Testis (tissue), 3 donors: ENCODE data around the gene ADGRG3. TPM values are rescaled to one million over a fixed set of nuclear protein-coding genes. Genes with fewer than 3 reads are reported as not detected.
"Not testable (repeated sequence)": the region's sequence is repeated elsewhere in the genome, so short reads cannot be mapped to it uniquely, and the experiment has no call there.

Experiments
- DNase-seq: peaks from one replicate; pipeline ENCODE4 v3.0.0-alpha.2; 2019
- H3K27ac ChIP-seq, 2 donors: fragments of 200-600 bp; sonication (generic); one replicate each; pipeline ENCODE4 v1.5.1; 2019
- H3K27me3 ChIP-seq: fragments of 200-600 bp; sonication (generic); one replicate; pipeline ENCODE4 v1.5.1; 2019
- H3K36me3 ChIP-seq: fragments of 200-600 bp; sonication (generic); one replicate; pipeline ENCODE4 v1.5.1; 2017; ENCODE audit warnings: low read depth; ENCODE audit errors: missing control alignments
- H3K4me1 ChIP-seq: fragments of 200-600 bp; sonication (generic); one replicate; pipeline ENCODE4 v1.5.1; 2019
- H3K4me3 ChIP-seq, 2 donors: fragments of 200-600 bp; sonication (generic); one replicate each; pipeline ENCODE4 v1.5.1; 2017 to 2019
- H3K9me3 ChIP-seq: fragments of 200-600 bp; sonication (generic); one replicate; pipeline ENCODE4 v1.5.1; 2017
- POLR2A ChIP-seq: fragments of 450-650 bp; IDR thresholded peaks from one replicate; pipeline ENCODE4 v1.6.1; 2017; ENCODE audit warnings: antibody characterized with exemption, mild to moderate bottlenecking, moderate library complexity
- WGBS, 2 donors: methylation state at CpG; one replicate each; pipeline ENCODE4 v1.1.5; 2018; 5-methylcytosine and 5-hydroxymethylcytosine counted together
- intact Hi-C: fragments of 100-400 bp; cut with DNase I; formaldehyde crosslinking; loops from one replicate; pipeline ENCODE4 v1.15.1; 2023; ENCODE audit warnings: low total_unique reads
- polyA plus RNA-seq: library from polyadenylated mRNA; stranded (reverse); fragments of 350-450 nt; fragmentation: Illumina TruSeq; extraction: RNeasy Lipid Tissue Mini Kit (QIAGEN cat#74804); gene quantifications from one replicate; pipeline ENCODE4 v1.2.3, GENCODE V29; 2014; ENCODE audit warnings: low read depth, low replicate concordance; ENCODE audit not compliant: insufficient read depth
- total RNA-seq, 2 donors: library from RNA; depleted of rRNA; stranded (reverse); fragments of >200 nt; gene quantifications; one replicate each; pipeline ENCODE4 v1.2.3, GENCODE V29; 2016
- TF ChIP-seq, protein P1 (sequence below), 3 experiments: fragments of 450-650 bp in 2 of 3; fragments of 200-600 bp in 1 of 3; sonication (generic) in 1 of 3; IDR thresholded peaks; one replicate each; pipeline ENCODE4 v1.5.1; 2016 to 2019; ENCODE audit warnings: antibody characterized with exemption in 3 of 3, mild to moderate bottlenecking in 2 of 3, moderate library complexity in 1 of 3

ADGRG3 gene
- total and polyA plus RNA-seq, 3 donors from 2014 or later: 0.37 to 0.82 (median 0.63) TPM

DNA sequence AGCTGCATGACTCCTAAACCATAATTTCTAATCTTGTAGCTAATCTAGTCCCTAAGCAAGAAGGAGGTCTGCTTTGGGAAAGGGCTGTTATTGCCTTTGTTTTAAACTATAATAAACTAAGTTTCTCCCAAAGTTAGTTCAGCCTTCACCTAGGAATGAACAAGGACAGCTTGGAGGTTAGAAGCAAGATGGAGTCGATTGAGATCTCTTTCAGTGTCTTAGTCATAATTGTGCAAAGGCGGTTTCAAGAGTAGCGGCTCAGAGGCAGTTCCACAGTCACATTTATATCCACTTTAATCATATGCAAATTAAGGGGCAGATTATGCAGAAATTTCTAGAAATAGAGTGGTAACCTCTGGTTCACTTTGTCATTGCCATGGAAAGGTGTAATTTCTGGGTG lies 43.9 kb downstream of the ADGRG3 start:
- no peaks in the 10 kb centered on the region for H3K4me1 ChIP-seq
- no peak overlapping the region for H3K27ac ChIP-seq
- TF ChIP-seq POLR2A: no peak
- TF ChIP-seq, protein P1, sequence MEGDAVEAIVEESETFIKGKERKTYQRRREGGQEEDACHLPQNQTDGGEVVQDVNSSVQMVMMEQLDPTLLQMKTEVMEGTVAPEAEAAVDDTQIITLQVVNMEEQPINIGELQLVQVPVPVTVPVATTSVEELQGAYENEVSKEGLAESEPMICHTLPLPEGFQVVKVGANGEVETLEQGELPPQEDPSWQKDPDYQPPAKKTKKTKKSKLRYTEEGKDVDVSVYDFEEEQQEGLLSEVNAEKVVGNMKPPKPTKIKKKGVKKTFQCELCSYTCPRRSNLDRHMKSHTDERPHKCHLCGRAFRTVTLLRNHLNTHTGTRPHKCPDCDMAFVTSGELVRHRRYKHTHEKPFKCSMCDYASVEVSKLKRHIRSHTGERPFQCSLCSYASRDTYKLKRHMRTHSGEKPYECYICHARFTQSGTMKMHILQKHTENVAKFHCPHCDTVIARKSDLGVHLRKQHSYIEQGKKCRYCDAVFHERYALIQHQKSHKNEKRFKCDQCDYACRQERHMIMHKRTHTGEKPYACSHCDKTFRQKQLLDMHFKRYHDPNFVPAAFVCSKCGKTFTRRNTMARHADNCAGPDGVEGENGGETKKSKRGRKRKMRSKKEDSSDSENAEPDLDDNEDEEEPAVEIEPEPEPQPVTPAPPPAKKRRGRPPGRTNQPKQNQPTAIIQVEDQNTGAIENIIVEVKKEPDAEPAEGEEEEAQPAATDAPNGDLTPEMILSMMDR (IDR thresholded peaks at IDR 0.05): no peak
- DNase-seq: no peak
- WGBS, 2 donors: 89 to 96% methylated on average over 3 of the region's 3 CpGs
- no peaks in the 10 kb centered on the region for H3K36me3 ChIP-seq
- no peaks in the 10 kb centered on the region for H3K9me3 ChIP-seq
- no peak overlapping the region for H3K4me3 ChIP-seq
- intact Hi-C loops: no loop called here
- H3K27me3 ChIP-seq: no peaks in the 10 kb centered on the region

DNA sequence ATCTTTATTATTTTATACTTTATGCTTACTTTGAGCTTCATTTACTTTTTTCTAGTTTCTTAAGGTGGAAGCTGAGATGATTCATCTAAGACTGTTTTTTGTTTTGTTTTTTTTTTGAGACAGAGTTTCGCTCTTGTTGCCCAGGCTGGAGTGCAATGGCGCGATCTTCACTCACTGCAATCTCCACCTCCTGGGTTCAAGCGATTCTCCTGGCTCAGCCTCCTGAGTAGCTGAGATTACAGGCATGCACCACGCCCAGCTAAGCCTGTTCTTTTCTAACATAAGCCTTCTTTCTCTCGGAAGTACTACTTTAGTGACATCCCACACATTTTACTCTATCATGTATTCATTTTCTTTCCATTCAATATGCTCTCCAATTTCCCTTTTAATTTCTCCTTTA lies 44.5 kb downstream of the ADGRG3 start:
- H3K27me3 ChIP-seq, H3K27ac ChIP-seq, H3K36me3 ChIP-seq, H3K4me3 ChIP-seq, intact Hi-C loops, DNase-seq, H3K4me1 ChIP-seq, H3K9me3 ChIP-seq: not testable (repeated sequence)
- WGBS, 2 donors: 78 to 83% methylated on average over 6 of the region's 6 CpGs

DNA sequence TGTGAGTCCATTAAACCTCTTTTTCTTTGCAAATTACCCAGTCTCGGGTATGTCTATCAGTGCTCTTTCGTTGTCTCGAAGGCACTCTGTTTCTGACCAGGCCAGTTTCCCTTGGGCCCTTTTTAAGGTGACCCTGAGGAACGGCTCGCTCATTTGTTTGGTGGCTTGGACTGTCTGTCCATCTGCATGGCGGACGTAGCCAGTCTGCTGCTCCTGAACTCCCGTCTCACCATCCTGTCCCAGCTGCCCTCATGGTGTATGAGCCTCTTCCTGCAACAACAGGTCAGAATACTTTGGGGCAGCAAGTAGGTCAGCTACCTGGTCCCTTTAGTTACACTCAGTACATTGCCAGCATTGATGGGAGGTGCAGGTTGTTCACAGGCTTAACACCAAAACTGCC lies 45.5 kb downstream of the ADGRG3 start:
- no peaks in the 10 kb centered on the region for H3K36me3 ChIP-seq
- no peaks in the 10 kb centered on the region for H3K9me3 ChIP-seq
- H3K27me3 ChIP-seq: no peaks in the 10 kb centered on the region
- 92 to 94% methylated on average over 7 to 8 of the region's 8 CpGs for WGBS, 2 donors
- DNase-seq: no peak
- H3K27ac ChIP-seq: no peak overlapping the region
- intact Hi-C loops: no loop called here
- no peak overlapping the region for H3K4me3 ChIP-seq
- TF ChIP-seq POLR2A: no peak
- TF ChIP-seq, protein P1 (IDR thresholded peaks at IDR 0.05): no peak
- no peaks in the 10 kb centered on the region for H3K4me1 ChIP-seq

DNA sequence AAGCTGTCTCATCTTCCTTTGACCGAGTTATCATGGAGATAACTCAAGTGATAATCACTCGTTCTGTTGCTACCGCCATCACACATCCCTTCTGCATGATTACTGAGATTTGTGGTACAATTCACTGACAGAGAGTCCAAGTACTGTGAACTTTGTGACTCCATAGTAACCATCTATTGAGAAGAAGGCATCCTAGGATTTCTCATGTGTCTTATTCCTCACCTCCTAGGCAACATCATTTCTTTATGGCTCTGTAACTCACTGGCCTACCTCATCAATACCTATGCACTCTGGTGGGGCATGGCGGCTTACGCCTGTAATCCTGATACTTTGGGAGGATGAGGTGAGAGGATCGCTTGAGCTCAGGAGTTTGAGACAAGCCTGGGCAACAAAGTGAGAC lies 45.9 kb downstream of the ADGRG3 start:
- DNase-seq: no peak
- Histone ChIP-seq H3K36me3 (no peaks in the 10 kb centered on the region), H3K27me3 (no peaks in the 10 kb centered on the region), H3K27ac (no peak overlapping the region), H3K4me1 (no peaks in the 10 kb centered on the region), H3K9me3 (no peaks in the 10 kb centered on the region), H3K4me3 (no peak overlapping the region)
- intact Hi-C loops: no loop called here
- TF ChIP-seq, protein P1 (IDR thresholded peaks at IDR 0.05): no peak
- no peak for TF ChIP-seq POLR2A
- 92 to 93% methylated on average over 6 of the region's 6 CpGs for WGBS, 2 donors

DNA sequence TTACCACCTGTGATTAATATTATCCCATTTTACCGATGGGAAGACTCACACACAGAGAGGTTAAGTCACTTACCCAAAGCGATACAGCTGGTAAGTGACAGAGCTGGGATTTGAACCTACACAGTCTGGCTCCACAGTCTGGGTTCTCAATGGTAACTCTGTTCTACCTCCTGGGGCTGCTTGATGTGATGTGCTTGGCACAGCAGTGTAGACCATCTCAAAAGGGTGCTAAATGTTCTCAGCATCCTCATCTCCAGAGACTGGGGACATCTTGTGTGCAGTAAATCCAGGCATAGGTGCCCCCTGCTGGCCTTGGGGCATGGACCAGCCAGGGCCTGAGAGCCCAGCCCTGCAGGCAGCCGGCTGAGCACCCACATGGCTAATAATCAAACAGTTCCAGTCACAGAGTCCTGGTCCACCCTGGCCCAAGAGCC lies 52.1 kb downstream of the ADGRG3 start:
- peak; percentile 85 for DNase-seq
- Histone ChIP-seq H3K27ac (no peak overlapping the region), H3K4me1 (no peaks in the 10 kb centered on the region), H3K36me3 (no peaks in the 10 kb centered on the region), H3K27me3 (no peaks in the 10 kb centered on the region), H3K9me3 (no peaks in the 10 kb centered on the region), H3K4me3 (no peak overlapping the region)
- TF ChIP-seq, protein P1 (IDR thresholded peaks at IDR 0.05): peak; percentile 31 to 53 (median 40)
- TF ChIP-seq POLR2A: no peak
- 75 to 82% methylated on average over 3 of the region's 3 CpGs for WGBS, 2 donors
- intact Hi-C loops: no loop called here
